Measurements from ENCODE around the gene RAD51. TPM values are rescaled to one million over a fixed set of nuclear protein-coding genes. Genes with fewer than 3 reads are reported as not detected.

The RAD51 gene
- total RNA-seq, 4 donors from 2014 or later, result 1.1 to 31.6 (median 1.8) TPM

- intact Hi-C loops (cut with DNase I; ENCODE audit: low total_unique reads), result no loop called here
- TF ChIP-seq POLR2A (IDR thresholded peaks at IDR 0.05) (no peak), EP300 (IDR thresholded peaks at IDR 0.05; ENCODE audit: low read depth) (no peak), POLR2AphosphoS5 (IDR thresholded peaks at IDR 0.05) (no peak), CTCF (IDR thresholded peaks at IDR 0.05) (no peak)
- H3K27me3 ChIP-seq, result no peaks in the 10 kb centered on the region
- H3K27ac ChIP-seq, result peak overlapping the region in 2 of 4 donors; percentile 88 to 89
- peaks cover 20 to 74% (median 63%) of the 10 kb centered on the region in 4 donors for H3K4me1 ChIP-seq
- H3K36me3 ChIP-seq, result no peaks in the 10 kb centered on the region
- H3K9me3 ChIP-seq, result no peaks in the 10 kb centered on the region
- DNase-seq, result no peak
- WGBS, 2 donors (ENCODE audit: low coverage in 1 of 2), result 81% methylated on average over 7 of the region's 7 CpGs; no CpG with 5 or more reads in 1 of the 2 donors
- in situ Hi-C loops (cut with MboI; ENCODE audit: low pct_ligation_motif_present in 1 of 4, low pct_unique_long_range_greater_than_20kb in 1 of 4, low sequenced_read_pairs in 3 of 4), result loop anchor here in 1 of 4 donors (25.0 kb wide), 1 partner anchor 179 kb away; the partner anchor contains the start of gene KNL1
- H3K4me3 ChIP-seq, result no peak overlapping the region
Measured at GRCh38 chr15:40766194-40766815, 71.3 kb downstream of the RAD51 start.

DNA sequence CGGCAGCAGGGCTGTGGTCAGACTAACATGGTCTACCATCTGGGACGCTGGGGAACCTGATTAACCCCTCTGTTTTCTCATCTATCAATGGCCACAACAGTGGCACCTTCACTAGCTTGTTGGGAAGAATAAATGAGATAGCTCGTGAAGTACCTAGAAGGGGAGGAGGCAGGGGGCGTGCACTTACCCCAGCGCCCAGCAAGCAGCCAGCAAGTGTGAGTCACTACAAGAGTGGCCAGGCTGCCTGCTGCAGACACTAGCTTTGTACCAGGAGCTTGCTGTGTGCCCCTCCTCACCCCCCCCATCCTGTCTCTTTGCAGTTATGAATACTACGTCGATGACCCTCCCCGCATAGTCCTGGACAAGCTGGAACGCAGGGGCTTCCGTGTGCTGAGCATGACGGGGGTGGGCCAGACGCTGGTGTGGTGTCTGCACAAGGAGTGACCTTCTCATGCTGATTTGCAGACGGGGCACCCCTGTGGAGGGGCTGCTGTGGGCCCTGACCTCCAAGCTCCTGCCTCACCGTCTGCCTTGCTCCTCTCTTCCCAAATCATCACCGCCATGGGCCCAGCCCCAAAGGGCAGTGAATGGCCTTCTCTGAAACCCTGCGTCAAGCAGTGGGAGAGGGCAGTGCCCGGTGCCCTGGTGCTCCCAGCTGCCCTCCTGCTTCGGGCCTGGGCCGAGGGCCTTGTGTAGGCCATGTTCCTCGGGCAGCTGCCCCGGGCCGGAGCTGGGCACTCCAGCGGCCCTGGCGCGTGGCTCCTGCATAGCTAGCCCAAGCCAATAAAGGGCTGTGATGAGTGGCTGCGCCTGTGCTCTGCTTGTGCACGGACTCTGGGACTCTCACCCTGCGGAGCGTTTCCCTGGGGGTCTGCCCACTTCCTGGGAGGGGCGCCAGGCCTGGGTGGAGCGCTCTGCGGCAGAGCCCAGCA is 72.2 kb downstream of the RAD51 start:
- Histone ChIP-seq H3K36me3 (no peaks in the 10 kb centered on the region), H3K9me3 (no peaks in the 10 kb centered on the region), H3K4me3 (no peak overlapping the region), H3K4me1 (peaks cover 20 to 74% (median 63%) of the 10 kb centered on the region in 4 donors), H3K27me3 (no peaks in the 10 kb centered on the region), H3K27ac (peak overlapping the region in 3 of 4 donors; percentile 77 to 88 (median 83))
- TF ChIP-seq CTCF (IDR thresholded peaks at IDR 0.05), result no peak
- no peak for TF ChIP-seq POLR2A (IDR thresholded peaks at IDR 0.05)
- no peak for TF ChIP-seq POLR2AphosphoS5 (IDR thresholded peaks at IDR 0.05)
- TF ChIP-seq EP300 (IDR thresholded peaks at IDR 0.05; ENCODE audit: low read depth), result no peak
- intact Hi-C loops (cut with DNase I; ENCODE audit: low total_unique reads), result no loop called here
- no peak for DNase-seq
- in situ Hi-C loops (cut with MboI; ENCODE audit: low pct_ligation_motif_present in 1 of 4, low pct_unique_long_range_greater_than_20kb in 1 of 4, low sequenced_read_pairs in 3 of 4), result loop anchor here in 1 of 4 donors (25.0 kb wide), 1 partner anchor 180 kb away; the partner anchor contains the start of gene KNL1
- WGBS, 2 donors (ENCODE audit: low coverage in 1 of 2), result 94 to 97% methylated on average over 5 to 29 of the region's 32 CpGs

- in situ Hi-C loops (cut with MboI; ENCODE audit: low pct_ligation_motif_present in 1 of 4, low pct_unique_long_range_greater_than_20kb in 1 of 4, low sequenced_read_pairs in 3 of 4), result loop anchor here in 1 of 4 donors (25.0 kb wide), 1 partner anchor 181 kb away; the partner anchor contains the start of gene KNL1
- 73 to 87% methylated on average over 2 to 28 of the region's 29 CpGs for WGBS, 2 donors (ENCODE audit: low coverage in 1 of 2)
- DNase-seq, result no peak
- H3K27me3 ChIP-seq, result no peaks in the 10 kb centered on the region
- peak overlapping the region; percentile 77 to 88 (median 80) for H3K27ac ChIP-seq
- H3K4me3 ChIP-seq, result no peak overlapping the region
- intact Hi-C loops (cut with DNase I; ENCODE audit: low total_unique reads), result no loop called here
- no peaks in the 10 kb centered on the region for H3K36me3 ChIP-seq
- H3K9me3 ChIP-seq, result no peaks in the 10 kb centered on the region
- H3K4me1 ChIP-seq, result peaks cover 20 to 67% (median 60%) of the 10 kb centered on the region in 4 donors
- TF ChIP-seq CTCF (IDR thresholded peaks at IDR 0.05), result no peak
- no peak for TF ChIP-seq POLR2AphosphoS5 (IDR thresholded peaks at IDR 0.05)
- TF ChIP-seq EP300 (IDR thresholded peaks at IDR 0.05; ENCODE audit: low read depth), result no peak
- TF ChIP-seq POLR2A (IDR thresholded peaks at IDR 0.05), result no peak
Measured at GRCh38 chr15:40767838-40768500, 73.0 kb downstream of the RAD51 start.
